SK-N-MC (cell line): Measurements from ENCODE around the gene RNASE4.
A peak's percentile ranks its signal among the peaks of the same experiment; 100 is the strongest.

Experiments used
- DNase-seq: peaks from one replicate; pipeline ENCODE4 v3.0.0-alpha.2; 2011; ENCODE audit warnings: low read depth, low spot score
- H3K27ac ChIP-seq: fragments of 200-600 bp; sonication (generic); 2 replicates; pipeline ENCODE4 v1.5.1; 2016; ENCODE audit warnings: mixed run types
- H3K36me3 ChIP-seq: fragments of 200-600 bp; sonication (generic); 2 replicates; pipeline ENCODE4 v1.6.1; 2017; ENCODE audit warnings: antibody characterized with exemption, low read length, mixed read lengths; ENCODE audit not compliant: insufficient read depth
- H3K4me3 ChIP-seq: fragments of 200-600 bp; sonication (generic); 2 replicates; pipeline ENCODE4 v1.5.1; 2016
- H3K9ac ChIP-seq: fragments of 200-600 bp; sonication (generic); 2 replicates; pipeline ENCODE4 v1.8.0; 2017; ENCODE audit warnings: mixed run types, mixed read lengths; ENCODE audit not compliant: insufficient read length
- H3K9me3 ChIP-seq: fragments of 200-600 bp; sonication (generic); 2 replicates; pipeline ENCODE4 v1.6.1; 2017; ENCODE audit warnings: low read depth, mild to moderate bottlenecking, antibody characterized with exemption, low read length, moderate library complexity, mixed read lengths
- EZH2 ChIP-seq: fragments of 200-600 bp; sonication (generic); IDR thresholded peaks from one replicate; pipeline ENCODE4 v1.6.1; 2017; ENCODE audit warnings: antibody characterized with exemption
- FOXP2 ChIP-seq: optimal IDR thresholded peaks from 2 replicates; pipeline ENCODE3; 2011; ENCODE audit warnings: mild to moderate bottlenecking, moderate library complexity; ENCODE audit not compliant: insufficient read depth; ENCODE audit errors: extremely low read length, control extremely low read depth
- POLR2AphosphoS5 ChIP-seq: IDR thresholded peaks from 2 replicates; pipeline ENCODE4 v1.6.1; 2012; ENCODE audit warnings: mild to moderate bottlenecking, low read depth, low read length, borderline replicate concordance

The RNASE4 gene

DNA sequence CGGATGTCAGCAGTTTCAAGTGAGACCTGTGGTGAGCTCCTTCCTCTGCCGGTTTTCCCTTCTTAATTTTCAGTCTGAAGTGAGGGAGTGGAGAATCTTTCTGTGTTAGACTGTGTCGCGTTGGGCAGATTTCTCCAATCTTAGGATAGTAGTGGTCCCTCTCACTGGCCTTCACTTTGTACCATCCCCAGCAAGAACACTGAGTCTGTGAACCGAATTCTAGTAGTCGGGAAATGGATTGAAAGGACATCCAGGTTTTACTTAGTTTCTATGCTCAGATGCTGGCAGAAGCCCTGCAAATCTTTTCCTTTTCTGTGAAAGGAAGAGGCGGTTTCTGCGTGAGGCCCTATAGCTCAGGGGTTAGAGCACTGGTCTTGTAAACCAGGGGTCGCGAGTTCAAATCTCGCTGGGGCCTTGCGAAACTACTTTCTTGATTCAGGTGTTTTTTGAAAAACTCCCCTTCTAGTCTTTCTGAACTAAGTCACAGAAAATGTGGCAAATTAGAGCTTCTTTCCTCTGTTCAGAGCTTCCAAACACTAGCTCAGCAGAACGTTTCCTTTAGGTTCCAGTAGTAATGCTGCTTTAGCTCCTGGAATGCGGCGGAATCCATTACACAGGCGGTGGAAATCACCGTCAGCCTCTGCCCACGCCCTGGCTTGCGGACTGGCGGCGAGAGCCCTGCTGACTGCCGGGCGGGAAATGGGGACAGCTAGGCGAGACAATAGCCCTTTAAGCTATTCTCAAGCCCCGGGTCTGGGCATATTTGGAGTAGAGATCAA, 2.8 kb upstream of the RNASE4 start:
- H3K9me3 ChIP-seq, result no peaks in the 10 kb centered on the region
- TF ChIP-seq EZH2 (no peak), FOXP2 (no peak), POLR2AphosphoS5 (no peak)
- H3K36me3 ChIP-seq, result no peaks in the 10 kb centered on the region
- H3K4me3 ChIP-seq, result peak overlapping the region; percentile 100
- H3K27ac ChIP-seq, result peak overlapping the region; percentile 99
- DNase-seq, result peak; percentile 82
- peak overlapping the region; percentile 99 for H3K9ac ChIP-seq

DNA sequence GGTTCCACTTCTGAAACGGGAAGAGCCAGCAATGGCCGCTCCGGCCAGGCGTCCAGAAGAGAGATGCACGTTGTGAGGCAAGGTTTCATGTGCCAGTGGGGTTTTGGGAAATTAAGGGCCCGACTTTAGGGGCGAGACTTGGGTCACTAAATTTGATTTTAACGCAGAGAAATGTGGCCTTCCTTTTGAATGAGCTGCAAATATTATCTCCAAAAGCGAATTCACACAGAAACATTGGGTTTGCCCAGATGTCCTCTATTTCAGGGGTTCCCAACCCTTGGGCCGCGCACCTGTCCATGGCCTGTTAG, 2.3 kb upstream of the RNASE4 start:
- no peaks in the 10 kb centered on the region for H3K36me3 ChIP-seq
- H3K9ac ChIP-seq, result peak overlapping the region; percentile 99
- H3K9me3 ChIP-seq, result no peaks in the 10 kb centered on the region
- DNase-seq, result no peak
- TF ChIP-seq POLR2AphosphoS5, result no peak
- TF ChIP-seq EZH2, result no peak
- no peak for TF ChIP-seq FOXP2
- peak overlapping the region; percentile 100 for H3K4me3 ChIP-seq
- H3K27ac ChIP-seq, result peak overlapping the region; percentile 99

DNA sequence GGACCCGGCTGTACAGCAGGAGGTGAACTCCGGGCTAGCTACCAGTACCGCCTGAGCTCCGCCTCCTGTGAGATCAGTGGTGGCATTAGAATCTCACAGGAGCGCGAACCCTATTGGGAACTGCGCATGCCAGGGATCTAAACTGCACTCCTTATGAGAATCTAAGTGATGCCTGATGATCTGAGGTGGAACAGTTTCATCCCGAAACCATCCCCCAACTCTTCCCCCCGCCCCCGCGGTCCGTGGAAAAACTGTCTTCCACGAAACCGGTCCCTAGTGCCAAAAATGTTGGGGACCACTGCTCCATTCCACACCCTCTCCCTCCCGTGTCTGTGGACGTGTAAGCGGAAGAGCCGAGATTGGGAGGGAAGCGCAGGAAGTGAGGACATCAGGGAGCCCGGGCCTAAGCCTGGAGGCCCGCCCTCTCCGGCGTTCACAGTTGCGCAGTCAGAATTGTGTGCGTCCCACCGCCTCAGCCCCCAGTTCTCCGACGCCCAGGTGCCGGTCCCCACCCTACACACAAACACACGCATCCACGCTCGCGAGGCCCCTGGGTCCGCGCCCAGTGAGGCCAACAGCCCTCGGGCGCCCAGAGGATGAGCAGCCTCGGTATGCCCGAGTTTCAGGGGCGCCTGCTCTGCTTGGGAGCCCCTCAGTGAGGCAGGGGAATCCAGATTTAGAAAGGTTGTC, 1.8 kb upstream of the RNASE4 start:
- Histone ChIP-seq H3K9ac (peak overlapping the region; percentile 99), H3K4me3 (peak overlapping the region; percentile 100), H3K9me3 (no peaks in the 10 kb centered on the region), H3K36me3 (no peaks in the 10 kb centered on the region), H3K27ac (peak overlapping the region; percentile 99)
- DNase-seq, result peak; percentile 75
- no peak for TF ChIP-seq EZH2
- TF ChIP-seq POLR2AphosphoS5, result peak; percentile 94

DNA sequence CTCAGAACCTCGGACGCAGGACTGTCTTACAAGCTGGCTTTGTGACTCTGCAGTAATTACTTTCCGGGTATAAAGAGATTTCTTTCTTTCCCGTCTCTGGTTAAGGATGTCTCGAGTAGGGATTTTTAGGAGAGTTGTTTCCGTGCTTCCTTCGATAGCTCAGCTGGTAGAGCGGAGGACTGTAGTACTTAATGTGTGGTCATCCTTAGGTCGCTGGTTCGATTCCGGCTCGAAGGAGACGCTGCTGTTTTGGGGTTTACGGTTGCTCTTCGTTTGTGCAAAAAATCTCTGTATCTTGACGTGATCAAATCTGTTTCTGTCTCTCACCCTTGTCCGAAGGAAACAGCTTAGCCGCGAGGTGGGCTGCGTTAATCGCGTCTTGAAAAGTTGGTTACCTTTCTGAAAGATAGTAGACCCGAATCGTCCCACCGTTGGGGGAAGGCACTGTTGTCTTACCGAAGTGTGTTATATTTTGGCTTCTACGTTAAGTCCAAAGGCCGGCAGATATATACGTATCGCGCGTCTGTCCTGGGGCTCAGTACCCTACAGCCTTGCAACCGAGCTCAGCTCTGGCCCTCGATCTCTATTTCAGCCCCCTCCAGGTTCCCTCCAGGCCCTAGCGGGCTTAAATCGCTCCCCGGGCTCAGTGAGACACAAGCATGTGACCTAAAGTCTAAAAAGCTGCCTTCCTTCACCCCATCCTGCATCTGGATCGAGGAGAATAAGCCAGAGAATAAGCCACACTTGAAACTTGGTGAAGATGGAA, 1.1 kb upstream of the RNASE4 start:
- Histone ChIP-seq H3K9ac (peak overlapping the region; percentile 99), H3K9me3 (no peaks in the 10 kb centered on the region), H3K4me3 (peak overlapping the region; percentile 100), H3K36me3 (no peaks in the 10 kb centered on the region), H3K27ac (peak overlapping the region; percentile 99)
- TF ChIP-seq EZH2 (no peak), POLR2AphosphoS5 (no peak), FOXP2 (no peak)
- DNase-seq, result peak; percentile 78

DNA sequence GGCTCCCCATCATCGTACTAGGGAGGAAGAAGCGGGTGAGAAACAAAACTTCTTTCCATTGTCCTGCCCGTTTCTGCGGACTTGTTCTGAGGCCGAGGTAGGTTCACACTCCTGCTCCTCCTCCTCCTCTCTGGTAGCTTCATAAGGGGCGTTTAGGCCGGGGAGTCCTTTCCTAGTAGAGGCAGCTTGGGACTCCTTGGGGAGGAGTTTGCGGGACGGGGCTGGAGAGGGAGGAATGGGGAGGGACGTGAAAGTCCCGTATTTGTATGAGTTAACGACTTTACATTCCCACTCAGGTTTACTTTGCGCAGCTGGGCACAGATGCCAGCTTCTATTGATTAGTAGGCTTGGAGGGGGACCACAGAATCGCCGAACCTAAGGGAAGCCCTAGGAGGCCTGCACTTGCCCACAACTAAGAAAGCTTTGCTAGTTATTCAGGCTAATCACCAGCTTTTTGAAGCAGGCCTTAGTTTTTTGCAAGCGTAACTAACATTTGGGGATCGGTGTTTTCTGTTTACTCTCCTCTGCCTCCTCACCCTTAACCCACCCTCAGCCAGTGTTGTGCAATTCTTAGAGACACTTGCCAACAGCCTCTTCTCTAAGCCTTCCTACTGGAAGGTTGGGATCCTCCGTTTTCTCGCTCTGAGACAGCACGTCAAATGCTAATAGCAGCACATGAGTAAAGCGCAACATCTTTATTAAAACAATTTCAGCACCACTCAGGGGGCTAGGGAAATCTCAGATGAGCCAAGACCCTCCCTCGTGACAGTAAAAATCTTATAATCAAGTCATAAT, 499 bp downstream of the RNASE4 start:
- Histone ChIP-seq H3K36me3 (no peaks in the 10 kb centered on the region), H3K9ac (peak overlapping the region; percentile 71), H3K9me3 (no peaks in the 10 kb centered on the region), H3K4me3 (peak overlapping the region; percentile 100), H3K27ac (no peak overlapping the region)
- DNase-seq, result no peak
- TF ChIP-seq FOXP2, result no peak
- TF ChIP-seq POLR2AphosphoS5, result no peak
- no peak for TF ChIP-seq EZH2

DNA sequence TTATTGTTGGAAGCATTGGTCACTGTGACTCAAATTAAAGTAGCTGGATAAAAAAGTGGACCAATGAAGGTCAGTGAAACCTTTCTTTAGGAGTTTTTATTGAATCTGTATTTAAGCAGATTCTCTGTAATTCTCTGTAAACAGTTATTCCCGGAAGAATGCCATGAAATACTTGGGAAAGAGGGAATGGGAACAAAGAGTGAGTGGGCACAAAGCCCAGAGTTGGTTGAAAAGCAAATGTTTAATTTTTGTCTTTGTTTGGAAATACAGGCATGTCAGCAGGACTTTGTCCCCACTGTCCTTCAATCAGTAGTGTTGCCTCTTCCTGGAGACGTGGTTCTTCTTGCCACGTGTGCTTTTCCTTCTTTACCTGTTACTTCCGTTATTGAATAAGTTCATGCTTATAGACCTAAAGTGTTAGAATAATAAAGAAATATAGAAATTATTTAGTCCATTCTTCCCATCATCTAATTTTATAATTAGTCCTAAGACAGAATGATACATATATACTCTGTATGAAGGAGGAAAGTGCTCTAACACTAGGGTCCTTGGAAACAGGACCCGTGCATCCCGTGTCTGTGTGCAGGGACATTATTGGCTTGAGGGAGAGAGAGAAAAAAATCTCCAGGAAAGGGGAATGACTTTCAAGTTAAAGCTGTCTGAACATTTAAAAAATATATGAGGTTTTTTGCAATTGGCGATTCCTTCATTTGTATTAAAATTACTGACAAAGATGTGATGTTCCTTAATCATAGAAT, 2.2 kb downstream of the RNASE4 start:
- H3K9me3 ChIP-seq, result no peaks in the 10 kb centered on the region
- no peak for DNase-seq
- no peak overlapping the region for H3K4me3 ChIP-seq
- H3K27ac ChIP-seq, result no peak overlapping the region
- no peak for TF ChIP-seq FOXP2
- TF ChIP-seq POLR2AphosphoS5, result no peak
- TF ChIP-seq EZH2, result no peak
- H3K9ac ChIP-seq, result no peak overlapping the region
- H3K36me3 ChIP-seq, result no peaks in the 10 kb centered on the region

DNA sequence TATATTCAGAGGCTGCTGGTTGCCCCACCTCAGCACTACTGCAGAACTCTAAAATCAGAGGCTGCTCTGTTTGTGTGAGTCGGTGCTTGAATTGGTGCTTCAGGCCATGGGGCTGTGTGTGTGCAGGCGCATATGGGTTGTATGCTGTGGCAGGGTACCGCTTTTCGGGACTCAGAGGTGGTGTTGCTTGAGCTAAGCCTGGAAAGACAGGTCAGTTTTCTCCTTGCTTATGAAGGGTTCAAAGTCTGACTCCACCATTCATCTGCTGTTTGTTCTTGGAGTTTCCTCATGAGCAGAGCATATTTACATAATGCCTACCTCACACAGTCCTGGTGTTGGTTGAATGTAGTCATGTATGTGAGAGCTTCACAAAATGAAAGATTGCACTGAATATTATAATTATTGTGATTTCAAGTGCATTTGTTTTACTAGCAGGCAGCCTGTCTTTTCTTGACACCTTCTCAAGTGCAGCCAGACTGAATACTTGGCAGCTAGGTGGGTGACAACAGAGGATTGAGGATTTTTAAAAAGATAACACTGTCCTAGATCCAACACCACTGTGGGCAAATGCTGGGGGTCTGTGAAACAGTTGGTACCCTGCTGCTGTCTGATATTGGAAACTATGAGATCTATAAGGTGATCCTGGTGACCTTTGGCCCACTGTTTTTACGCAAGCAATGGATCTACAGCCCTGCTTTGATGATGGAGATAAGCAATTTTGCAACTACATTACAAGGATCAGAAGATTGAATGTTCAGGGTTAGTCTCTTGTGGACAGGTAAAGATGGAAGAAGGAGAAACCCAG, 3.2 kb downstream of the RNASE4 start:
- no peak for DNase-seq
- TF ChIP-seq POLR2AphosphoS5 (no peak), FOXP2 (no peak), EZH2 (no peak)
- Histone ChIP-seq H3K27ac (no peak overlapping the region), H3K9ac (no peak overlapping the region), H3K4me3 (no peak overlapping the region), H3K36me3 (no peaks in the 10 kb centered on the region), H3K9me3 (no peaks in the 10 kb centered on the region)
